G401 (cell line): Measurements from ENCODE around the gene SLC12A1. TPM values are rescaled to one million over a fixed set of nuclear protein-coding genes. Genes with fewer than 3 reads are reported as not detected.
"Not testable (repeated sequence)": the region's sequence is repeated elsewhere in the genome, so short reads cannot be mapped to it uniquely, and the experiment has no call there.

Experiments
- DNase-seq: peaks from one replicate; pipeline ENCODE4 v3.0.0-alpha.2; 2015; ENCODE audit warnings: low spot score
- in situ Hi-C: cut with HindIII; loops from 2 replicates; pipeline ENCODE4 v1.10.0; 2016; ENCODE audit warnings: low sequenced_read_pairs, mixed read lengths
- total RNA-seq: library from RNA; depleted of rRNA; stranded (reverse); fragments of >200 nt; shearing (Covaris generic); gene quantifications from 2 replicates; pipeline ENCODE4 v1.2.3, GENCODE V29; 2014

The SLC12A1 gene
- total RNA-seq, 1 experiment from 2014 or later, result not detected

- in situ Hi-C loops, result no loop called here
- DNase-seq, result no peak
These were observed 91.6 kb downstream of the SLC12A1 start for GRCh38 chr15:48297668-48298067.

- no peak for DNase-seq
- in situ Hi-C loops, result no loop called here
These were observed 92.8 kb downstream of the SLC12A1 start for GRCh38 chr15:48298914-48299313.

GRCh38 chr15:48300038-48300437 is 93.9 kb downstream of the SLC12A1 start:
- DNase-seq, result no peak
- in situ Hi-C loops, result no loop called here

GRCh38 chr15:48304398-48304797 is 98.3 kb downstream of the SLC12A1 start:
- in situ Hi-C loops, result no loop called here
- DNase-seq, result no peak

GRCh38 chr15:48306639-48307038 is 100.5 kb downstream of the SLC12A1 start:
- in situ Hi-C loops, result no loop called here
- no peak for DNase-seq

- DNase-seq, result no peak
- in situ Hi-C loops, result no loop called here
These were observed 101.5 kb downstream of the SLC12A1 start for GRCh38 chr15:48307586-48307985.

- no peak for DNase-seq
- in situ Hi-C loops, result no loop called here
These were observed 103.6 kb downstream of the SLC12A1 start for GRCh38 chr15:48309740-48310139.

- in situ Hi-C loops, result no loop called here
- no peak for DNase-seq
These were observed 107.1 kb downstream of the SLC12A1 start for GRCh38 chr15:48313216-48313615.

- in situ Hi-C loops, result no loop called here
- no peak for DNase-seq
These were observed 108.9 kb downstream of the SLC12A1 start for GRCh38 chr15:48315041-48315440.

GRCh38 chr15:48317221-48317620 is 111.1 kb downstream of the SLC12A1 start:
- DNase-seq, result no peak
- in situ Hi-C loops, result no loop called here

GRCh38 chr15:48318131-48318530 is 112.0 kb downstream of the SLC12A1 start:
- in situ Hi-C loops, result no loop called here
- no peak for DNase-seq

GRCh38 chr15:48323294-48323693 is 117.2 kb downstream of the SLC12A1 start:
- in situ Hi-C loops, result no loop called here

GRCh38 chr15:48324949-48325348 is 118.8 kb downstream of the SLC12A1 start:
- DNase-seq, result no peak
- in situ Hi-C loops, result no loop called here

More at GRCh38 chr15:48323294-48323693, 117.2 kb downstream of the SLC12A1 start:
- no peak for DNase-seq

GRCh38 chr15:48325400-48325799 is 119.3 kb downstream of the SLC12A1 start:
- in situ Hi-C loops, result no loop called here
- DNase-seq, result no peak

GRCh38 chr15:48326180-48326579 is 120.1 kb downstream of the SLC12A1 start:
- in situ Hi-C loops, DNase-seq: not testable (repeated sequence)

GRCh38 chr15:48330105-48330785 is 124.1 kb downstream of the SLC12A1 start:
- peak; percentile 12 for DNase-seq
- in situ Hi-C loops, result no loop called here

GRCh38 chr15:48330855-48331795 is 125.0 kb downstream of the SLC12A1 start, which contains the start of gene DUT:
Gene DUT (plus strand): TSS chr15:48331429. CDS start chr15:48331516, 87 bp downstream.
- DNase-seq, result peak; percentile 86
- in situ Hi-C loops, result no loop called here

- in situ Hi-C loops, result no loop called here
- peak; percentile 73 for DNase-seq
These were observed 125.9 kb downstream of the SLC12A1 start for GRCh38 chr15:48331796-48332641.

GRCh38 chr15:48332642-48333034 is 126.5 kb downstream of the SLC12A1 start:
- DNase-seq, result peak; percentile 7
- in situ Hi-C loops, result no loop called here
